Pulmonary artery endothelial cell (primary cell): ENCODE data around the gene MEOX2. TPM values are rescaled to one million over a fixed set of nuclear protein-coding genes. Genes with fewer than 3 reads are reported as not detected.

Experiments
- DNase-seq: peaks from one replicate; pipeline ENCODE4 v3.0.0-alpha.2; 2011; ENCODE audit warnings: low read depth, low spot score
- total RNA-seq: library from RNA; depleted of rRNA; stranded (reverse); fragments of >200 nt; gene quantifications from 2 replicates; pipeline ENCODE4 v1.2.3, GENCODE V29; 2014

MEOX2 gene
- not detected in 2 replicates for total RNA-seq

GRCh38 chr7:15686295-15686956 lies at the start of gene MEOX2:
MEOX2 (minus strand) TSS chr7:15686683; CDS start chr7:15686402, 281 bp downstream.
- DNase-seq = no peak

GRCh38 chr7:15729746-15730145 lies 43.3 kb upstream of the MEOX2 start:
- DNase-seq = no peak

- no peak for DNase-seq
These were observed 38.6 kb upstream of the MEOX2 start for GRCh38 chr7:15725051-15725450.

- no peak for DNase-seq
These were observed 37.4 kb upstream of the MEOX2 start for GRCh38 chr7:15723841-15724240.

- DNase-seq = no peak
These were observed 34.5 kb upstream of the MEOX2 start for GRCh38 chr7:15720849-15721471.

- DNase-seq = no peak
These were observed 32.8 kb upstream of the MEOX2 start for GRCh38 chr7:15719311-15719710.

- DNase-seq = no peak
These were observed 29.0 kb upstream of the MEOX2 start for GRCh38 chr7:15715435-15715834.

DNA sequence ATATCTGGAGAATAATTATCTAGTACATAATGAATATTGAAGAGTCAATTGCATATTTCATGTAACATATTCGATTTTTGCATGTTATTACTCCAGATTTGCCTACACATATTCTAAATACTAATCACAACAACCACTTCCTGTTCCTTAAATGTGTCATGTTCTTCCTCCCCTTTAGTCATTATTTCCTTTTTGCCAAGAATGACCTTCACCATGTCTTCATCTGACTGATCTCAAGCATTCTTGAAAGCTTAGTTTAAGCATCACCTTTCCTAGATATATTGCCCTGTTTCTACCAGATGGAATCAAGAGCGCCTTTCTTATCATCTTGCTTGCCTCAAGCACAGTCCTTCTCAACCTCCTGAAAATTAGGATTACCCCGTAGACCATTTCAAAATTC lies 23.5 kb upstream of the MEOX2 start:
- no peak for DNase-seq

GRCh38 chr7:15707570-15707969 lies 21.1 kb upstream of the MEOX2 start:
- no peak for DNase-seq

- no peak for DNase-seq
These were observed 17.2 kb upstream of the MEOX2 start for GRCh38 chr7:15703732-15704131.

- no peak for DNase-seq
These were observed 6.1 kb upstream of the MEOX2 start for GRCh38 chr7:15692501-15693020.

DNA sequence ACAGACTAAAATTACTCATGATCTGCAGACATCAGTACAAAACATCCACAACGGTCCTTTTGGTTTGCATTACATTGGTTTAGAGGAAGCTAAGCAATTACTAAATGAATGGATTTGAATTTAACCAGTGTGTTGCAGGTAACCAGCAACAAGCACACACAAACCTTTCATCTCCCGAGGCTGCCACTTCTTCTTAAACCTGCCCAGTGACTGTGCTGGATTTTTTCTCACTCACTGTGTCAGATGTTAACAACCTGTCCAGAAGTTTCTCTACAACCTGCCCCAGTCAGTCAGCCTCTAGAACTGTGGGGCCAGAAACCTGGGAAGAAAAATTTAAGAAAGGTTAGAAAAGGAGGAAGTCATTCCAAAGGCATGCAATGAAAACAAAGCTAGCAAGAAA lies 2.4 kb upstream of the MEOX2 start:
- no peak for DNase-seq

DNA sequence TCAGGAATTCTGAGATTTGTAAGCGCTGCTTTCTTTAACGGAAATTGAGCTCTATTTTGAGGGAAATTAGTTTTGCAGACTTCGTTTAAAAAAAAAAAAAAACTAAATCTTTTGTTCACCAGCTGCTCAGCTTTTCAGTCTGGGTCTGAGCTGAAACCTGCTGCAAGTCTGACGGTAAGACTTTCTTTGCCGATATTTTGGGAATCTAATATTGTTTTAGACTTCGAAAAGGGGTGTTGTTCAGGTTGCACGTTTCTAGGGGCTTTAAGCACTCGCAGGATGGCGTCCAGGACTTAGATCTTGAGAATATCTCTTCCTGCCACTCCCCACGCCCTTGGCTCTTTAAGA lies 1.8 kb upstream of the MEOX2 start:
- no peak for DNase-seq

DNA sequence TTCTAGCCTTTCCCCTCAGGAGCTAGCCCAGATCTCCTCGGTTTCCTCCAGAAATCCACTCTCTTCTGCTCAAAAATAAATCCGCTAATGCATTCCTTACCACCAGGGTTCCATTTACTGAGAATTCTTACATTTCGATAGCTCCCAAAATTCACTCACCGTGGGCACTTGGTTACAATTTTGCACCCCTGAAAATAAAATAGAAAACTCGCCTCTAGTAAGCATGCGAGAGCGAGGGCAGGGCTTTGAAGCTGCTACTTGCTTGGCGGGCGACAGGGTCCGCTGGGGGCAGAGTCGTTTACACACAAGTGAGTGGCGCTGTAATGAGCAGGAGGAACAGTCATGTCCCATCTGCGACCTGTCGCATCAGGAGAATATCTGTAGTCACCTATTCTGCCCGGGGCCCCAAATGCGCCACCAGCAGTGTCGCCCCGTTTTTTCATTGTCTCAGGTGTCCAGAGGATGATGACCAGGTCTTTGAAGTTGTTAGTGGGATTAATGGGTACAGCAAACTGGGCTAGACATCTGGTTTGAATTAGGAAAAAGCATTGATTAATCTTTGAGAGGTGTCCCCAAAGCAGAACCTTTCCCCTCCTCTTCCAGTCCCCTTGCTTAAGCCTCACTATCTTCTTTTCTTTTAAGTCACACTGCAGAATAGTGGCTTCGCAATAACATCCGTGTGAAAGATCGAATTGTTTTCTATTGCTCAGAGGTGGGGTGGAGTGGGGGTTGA lies 1.2 kb upstream of the MEOX2 start:
- no peak for DNase-seq

DNA sequence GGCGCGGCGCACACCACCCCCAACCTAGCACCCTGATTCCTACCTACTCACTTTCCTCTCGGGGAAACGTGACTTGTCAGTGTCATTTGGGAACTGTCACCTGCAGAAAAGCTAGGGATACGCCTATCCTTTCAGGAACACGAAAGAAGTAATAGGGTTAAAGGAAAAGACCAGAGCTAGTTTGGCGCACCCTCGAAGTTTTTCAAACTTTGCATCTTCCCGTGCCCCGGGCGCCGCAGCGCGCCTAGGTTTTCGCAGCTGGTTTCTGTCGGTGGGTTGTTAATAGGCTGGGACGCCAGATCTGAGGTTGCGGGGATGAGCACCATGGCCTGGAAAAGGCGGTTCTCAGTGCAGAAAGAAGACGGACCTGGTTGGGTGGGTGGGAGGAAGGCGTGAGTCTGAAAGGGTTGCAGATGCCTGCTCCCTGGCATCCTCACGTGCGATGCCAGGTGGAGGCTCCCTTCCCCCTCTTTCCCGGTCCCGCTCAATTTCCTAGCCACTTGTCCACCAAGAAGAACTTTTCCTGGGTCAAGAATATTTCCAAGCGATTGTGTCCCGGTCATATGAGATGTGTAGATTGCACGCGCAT lies 568 bp upstream of the MEOX2 start:
- no peak for DNase-seq

- DNase-seq = no peak
These were observed 857 bp downstream of the MEOX2 start for GRCh38 chr7:15685358-15686294.

- no peak for DNase-seq
These were observed 1.6 kb downstream of the MEOX2 start for GRCh38 chr7:15684871-15685270.

- no peak for DNase-seq
These were observed 2.2 kb downstream of the MEOX2 start for GRCh38 chr7:15684111-15684800.

DNA sequence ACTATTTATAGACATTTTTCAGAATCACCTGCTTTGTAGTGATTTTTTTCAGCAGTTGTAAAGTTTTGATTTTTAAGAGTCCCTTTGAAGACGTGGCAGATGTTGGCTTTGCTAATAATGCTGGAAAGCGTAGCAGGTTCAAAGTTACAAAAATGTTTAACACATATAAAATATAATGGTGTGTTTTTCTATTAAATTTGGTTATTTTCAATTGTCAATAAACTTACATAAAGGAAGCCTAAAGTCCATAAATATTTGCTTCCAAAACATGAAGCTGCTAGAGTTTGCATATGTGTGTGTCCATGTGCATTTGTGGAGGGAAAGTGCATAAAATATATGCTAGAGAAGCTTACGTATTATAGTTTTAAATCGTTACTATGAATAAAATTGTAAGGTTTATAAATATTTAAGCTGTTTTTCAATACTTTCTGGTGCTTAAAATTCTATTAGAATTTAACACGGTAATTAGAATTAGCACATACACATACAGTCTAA lies 3.7 kb downstream of the MEOX2 start:
- DNase-seq = no peak

- DNase-seq = no peak
These were observed 4.4 kb downstream of the MEOX2 start for GRCh38 chr7:15682111-15682510.
